PC-3 (cell line): Measurements from ENCODE around the gene ARHGAP4. TPM values are rescaled to one million over a fixed set of nuclear protein-coding genes. Genes with fewer than 3 reads are reported as not detected.
A peak's percentile ranks its signal among the peaks of the same experiment; 100 is the strongest.

ENCODE experiments used
- ATAC-seq: fragments of 200-7000 bp; cut with Tn5 transposase; 2 replicates; pipeline ENCODE4 v1.9.1; 2020; ENCODE audit warnings: mild to moderate bottlenecking, moderate library complexity
- BruUV-seq: library from RNA; stranded (reverse); fragments of 400-500 nt; replicated peaks from 2 replicates; lab custom pipeline; 2021; lab: Mats Ljungman, UMichigan
- CTCF ChIA-PET: fragments of 300-600 bp; sonication (Branson Sonifier 250); formaldehyde crosslinking; loops from one replicate; lab custom pipeline; 2022; ENCODE audit warnings: antibody characterized with exemption; lab: Charles Lee
- POLR2A ChIA-PET: fragments of 300-600 bp; sonication (Branson Sonifier 250); formaldehyde crosslinking; loops from one replicate; lab custom pipeline; 2022; ENCODE audit warnings: antibody characterized with exemption; ENCODE audit not compliant: unreplicated experiment; lab: Charles Lee
- DNase-seq: peaks from one replicate; pipeline ENCODE4 v3.0.0-alpha.2; 2015
- H2AFZ ChIP-seq: fragments of 300-600 bp; sonication (generic); 2 replicates; pipeline ENCODE4 v1.6.0; 2016; ENCODE audit warnings: antibody characterized with exemption, low read length
- H3F3A ChIP-seq: fragments of 300-600 bp; sonication (generic); one replicate; pipeline ENCODE4 v1.6.0; 2017; ENCODE audit warnings: antibody characterized with exemption, low read length, control low read depth, mild to moderate bottlenecking; ENCODE audit not compliant: unreplicated experiment
- H3K27ac ChIP-seq: fragments of 300-600 bp; sonication (generic); 2 replicates; pipeline ENCODE4 v1.5.1; 2016; ENCODE audit warnings: mild to moderate bottlenecking, low read length
- H3K27me3 ChIP-seq: fragments of 300-600 bp; sonication (generic); 2 replicates; pipeline ENCODE4 v1.6.1; 2016; ENCODE audit warnings: low read length, mixed read lengths
- H3K36me3 ChIP-seq: fragments of 300-600 bp; sonication (generic); 2 replicates; pipeline ENCODE4 v1.6.1; 2016; ENCODE audit warnings: low read depth, mixed run types, low read length, mixed read lengths
- H3K4me1 ChIP-seq: fragments of 300-600 bp; sonication (generic); 2 replicates; pipeline ENCODE4 v1.5.1; 2016; ENCODE audit warnings: low read length; ENCODE audit not compliant: insufficient read depth
- H3K4me2 ChIP-seq: fragments of 300-600 bp; sonication (generic); 2 replicates; pipeline ENCODE4 v1.6.0; 2016; ENCODE audit warnings: low read length
- H3K4me3 ChIP-seq: fragments of 300-600 bp; sonication (generic); 2 replicates; pipeline ENCODE4 v1.5.1; 2016; ENCODE audit warnings: mild to moderate bottlenecking, low read length, mixed read lengths
- H3K79me2 ChIP-seq: fragments of 300-600 bp; sonication (generic); 2 replicates; pipeline ENCODE4 v1.6.1; 2017; ENCODE audit warnings: low read length, mixed read lengths
- H3K9ac ChIP-seq: fragments of 300-600 bp; sonication (generic); 2 replicates; pipeline ENCODE4 v1.6.0; 2016; ENCODE audit warnings: mild to moderate bottlenecking, low read length
- H3K9me2 ChIP-seq: fragments of 300-600 bp; sonication (generic); replicated peaks from 2 replicates; pipeline ENCODE4 v1.6.1; 2016; ENCODE audit warnings: mixed run types, low read length, mixed read lengths
- H3K9me3 ChIP-seq: fragments of 300-600 bp; sonication (generic); 2 replicates; pipeline ENCODE4 v1.6.1; 2016; ENCODE audit warnings: low read length, mixed read lengths
- H4K20me1 ChIP-seq: fragments of 300-600 bp; sonication (generic); 2 replicates; pipeline ENCODE4 v1.6.1; 2016; ENCODE audit warnings: low read length, mixed read lengths
- EZH2 ChIP-seq: fragments of 300-600 bp; sonication (generic); IDR thresholded peaks from one replicate; pipeline ENCODE4 v1.6.1; 2017; ENCODE audit warnings: antibody characterized with exemption, mild to moderate bottlenecking, low read length; ENCODE audit not compliant: unreplicated experiment
- EZH2phosphoT487 ChIP-seq: fragments of 300-600 bp; sonication (generic); IDR thresholded peaks from 2 replicates; pipeline ENCODE4 v1.6.1; 2018; ENCODE audit warnings: mild to moderate bottlenecking, antibody characterized with exemption, low read length, borderline replicate concordance
- intact Hi-C: fragments of 100-400 bp; cut with micrococcal nuclease; formaldehyde crosslinking; loops from 2 replicates; pipeline ENCODE4 v1.9.0; 2023
- total RNA-seq: library from RNA; depleted of rRNA; stranded (reverse); fragments of >200 nt; gene quantifications from 2 replicates; pipeline ENCODE4 v1.2.3, GENCODE V29; 2014
- TF ChIP-seq, protein P1 (sequence below): fragments of 300-600 bp; sonication (generic); conservative IDR thresholded peaks from 2 replicates; pipeline ENCODE4 v1.5.1; 2017; ENCODE audit warnings: antibody characterized with exemption, low read depth, mild to moderate bottlenecking, low read length

ARHGAP4 gene
- total RNA-seq, 1 experiment from 2014 or later, result 4.6 TPM

GRCh38 chrX:153954558-153955227 is 28.6 kb upstream of the ARHGAP4 start:
- Histone ChIP-seq H3K4me2 (no peak overlapping the region), H3K36me3 (peaks cover 43% of the 10 kb centered on the region), H3K9me3 (no peaks in the 10 kb centered on the region), H3F3A (no peaks in the 10 kb centered on the region), H3K27me3 (no peaks in the 10 kb centered on the region), H3K27ac (no peak overlapping the region), H3K9me2 (no peaks in the 10 kb centered on the region), H3K9ac (no peak overlapping the region), H2AFZ (no peak overlapping the region), H3K4me3 (no peak overlapping the region), H4K20me1 (no peaks in the 10 kb centered on the region), H3K79me2 (no peaks in the 10 kb centered on the region), H3K4me1 (no peaks in the 10 kb centered on the region)
- POLR2A ChIA-PET, result no interaction called here
- CTCF ChIA-PET, result no interaction called here
- DNase-seq, result no peak
- TF ChIP-seq, protein P1, sequence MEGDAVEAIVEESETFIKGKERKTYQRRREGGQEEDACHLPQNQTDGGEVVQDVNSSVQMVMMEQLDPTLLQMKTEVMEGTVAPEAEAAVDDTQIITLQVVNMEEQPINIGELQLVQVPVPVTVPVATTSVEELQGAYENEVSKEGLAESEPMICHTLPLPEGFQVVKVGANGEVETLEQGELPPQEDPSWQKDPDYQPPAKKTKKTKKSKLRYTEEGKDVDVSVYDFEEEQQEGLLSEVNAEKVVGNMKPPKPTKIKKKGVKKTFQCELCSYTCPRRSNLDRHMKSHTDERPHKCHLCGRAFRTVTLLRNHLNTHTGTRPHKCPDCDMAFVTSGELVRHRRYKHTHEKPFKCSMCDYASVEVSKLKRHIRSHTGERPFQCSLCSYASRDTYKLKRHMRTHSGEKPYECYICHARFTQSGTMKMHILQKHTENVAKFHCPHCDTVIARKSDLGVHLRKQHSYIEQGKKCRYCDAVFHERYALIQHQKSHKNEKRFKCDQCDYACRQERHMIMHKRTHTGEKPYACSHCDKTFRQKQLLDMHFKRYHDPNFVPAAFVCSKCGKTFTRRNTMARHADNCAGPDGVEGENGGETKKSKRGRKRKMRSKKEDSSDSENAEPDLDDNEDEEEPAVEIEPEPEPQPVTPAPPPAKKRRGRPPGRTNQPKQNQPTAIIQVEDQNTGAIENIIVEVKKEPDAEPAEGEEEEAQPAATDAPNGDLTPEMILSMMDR, result no peak
- no peak for TF ChIP-seq EZH2
- TF ChIP-seq EZH2phosphoT487, result no peak
- no peak for ATAC-seq
- no TSS peak for BruUV-seq
- intact Hi-C loops, result no loop called here

DNA sequence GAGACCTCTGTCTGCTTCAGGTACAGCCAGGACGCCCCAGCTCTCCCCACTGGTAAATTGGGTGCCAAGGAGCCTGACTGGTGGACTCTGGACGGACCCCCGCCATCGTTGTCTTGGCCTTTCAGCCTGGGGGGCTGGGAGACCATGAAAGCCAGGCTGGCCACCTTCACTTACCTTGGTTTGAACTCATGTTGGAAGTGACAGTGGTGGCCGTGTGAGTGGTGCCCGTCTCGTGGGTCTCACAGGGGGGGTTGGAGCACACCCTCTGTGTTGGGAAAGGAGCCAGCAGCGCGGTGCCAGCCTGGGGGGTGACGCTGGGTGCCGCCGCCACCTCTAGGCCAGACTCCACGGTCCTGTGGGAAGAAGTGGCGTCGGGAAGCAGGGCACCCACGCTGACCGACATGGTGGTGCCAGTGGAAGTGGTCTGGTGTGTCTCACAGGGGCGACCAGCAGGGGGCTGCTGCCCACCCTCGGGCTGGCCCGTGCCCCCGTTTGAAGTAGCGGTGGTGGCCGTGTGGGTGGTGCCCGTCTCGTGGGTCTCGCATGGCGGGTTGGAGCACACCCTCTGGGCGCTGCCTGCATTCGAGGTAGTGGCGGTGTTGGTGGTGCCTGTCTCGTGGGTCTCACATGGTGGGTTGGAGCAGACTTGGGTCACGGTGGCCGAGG is 28.0 kb upstream of the ARHGAP4 start:
- no peak for DNase-seq
- ATAC-seq, result no peak
- Histone ChIP-seq H4K20me1 (no peaks in the 10 kb centered on the region), H3K9me2 (no peaks in the 10 kb centered on the region), H3K4me2 (no peak overlapping the region), H3K9me3 (no peaks in the 10 kb centered on the region), H3F3A (no peaks in the 10 kb centered on the region), H3K4me3 (no peak overlapping the region), H3K36me3 (peaks cover 36% of the 10 kb centered on the region), H3K79me2 (no peaks in the 10 kb centered on the region), H3K4me1 (no peaks in the 10 kb centered on the region), H3K9ac (no peak overlapping the region), H2AFZ (no peak overlapping the region), H3K27me3 (no peaks in the 10 kb centered on the region), H3K27ac (no peak overlapping the region)
- TF ChIP-seq EZH2phosphoT487 (no peak), EZH2 (no peak)
- TF ChIP-seq, protein P1, result no peak
- POLR2A ChIA-PET, result no interaction called here
- no TSS peak for BruUV-seq
- CTCF ChIA-PET, result no interaction called here
- intact Hi-C loops, result no loop called here

DNA sequence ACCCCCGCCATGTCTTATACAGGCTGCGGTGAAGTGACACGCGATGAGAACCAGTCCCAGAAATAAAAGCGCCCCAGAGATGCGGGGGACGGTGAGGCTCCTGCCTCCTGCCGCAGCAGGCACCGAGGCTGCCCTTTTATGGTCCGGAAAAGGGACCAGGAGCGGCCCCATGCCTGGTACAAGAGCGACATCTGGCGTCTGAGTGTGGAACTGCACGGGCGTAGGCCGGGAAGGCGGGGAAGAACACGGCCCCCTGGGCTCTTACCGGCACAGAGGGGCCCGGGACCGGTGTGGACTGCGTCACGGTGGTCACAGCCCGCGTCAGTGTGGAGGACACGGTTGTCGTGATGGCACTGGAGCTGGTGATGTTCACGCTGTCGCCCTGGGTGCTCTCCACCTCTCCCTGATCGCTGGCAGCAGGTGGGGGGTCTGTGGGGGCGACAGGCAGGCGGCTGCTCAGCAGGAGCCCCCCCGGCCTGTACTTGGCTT is 27.3 kb upstream of the ARHGAP4 start:
- Histone ChIP-seq H3K9me2 (no peaks in the 10 kb centered on the region), H3K4me3 (no peak overlapping the region), H3K4me2 (no peak overlapping the region), H3K4me1 (no peaks in the 10 kb centered on the region), H2AFZ (no peak overlapping the region), H3K27me3 (no peaks in the 10 kb centered on the region), H3K27ac (no peak overlapping the region), H3F3A (no peaks in the 10 kb centered on the region), H3K79me2 (no peaks in the 10 kb centered on the region), H3K36me3 (peaks cover 35% of the 10 kb centered on the region), H3K9me3 (no peaks in the 10 kb centered on the region), H3K9ac (no peak overlapping the region), H4K20me1 (no peaks in the 10 kb centered on the region)
- CTCF ChIA-PET, result no interaction called here
- DNase-seq (peak; percentile 64), ATAC-seq (peak; percentile 45)
- intact Hi-C loops, result no loop called here
- TF ChIP-seq, protein P1, result peak; percentile 88
- no peak for TF ChIP-seq EZH2
- POLR2A ChIA-PET, result no interaction called here
- BruUV-seq, result no TSS peak
